ENCODE measurements around the gene LARGE1. TPM values are rescaled to one million over a fixed set of nuclear protein-coding genes. Genes with fewer than 3 reads are reported as not detected.

The LARGE1 gene
- total and polyA plus RNA-seq, 11 donors = 31.2 to 211 (median 129) TPM

GRCh38 chr22:33932997-33933396 is 12.7 kb upstream of the LARGE1 start:
- Histone ChIP-seq H3K36me3 (no peaks in the 10 kb centered on the region), H3K4me1 (no peaks in the 10 kb centered on the region), H3K27ac (no peak overlapping the region), H3K9me3 (no peaks in the 10 kb centered on the region), H3K4me3 (no peak overlapping the region), H3K27me3 (no peaks in the 10 kb centered on the region)
- ATAC-seq (no peak), DNase-seq (no peak)
- intact Hi-C loops (cut with DNase I) = loop anchor here in 2 of 10 donors (10.0 kb wide), 2 partner anchors 412 to 1092 kb away; no protein-coding TSS in a partner anchor
- WGBS, 4 donors = 92 to 98% (median 92%) methylated on average over 2 of the region's 2 CpGs
- TF ChIP-seq CTCF (IDR thresholded peaks at IDR 0.05) (no peak), POLR2A (IDR thresholded peaks at IDR 0.05) (no peak)

GRCh38 chr22:33931406-33931805 is 11.1 kb upstream of the LARGE1 start:
- no peaks in the 10 kb centered on the region for H3K9me3 ChIP-seq
- TF ChIP-seq CTCF (IDR thresholded peaks at IDR 0.05) (no peak), POLR2A (IDR thresholded peaks at IDR 0.05) (no peak)
- no peaks in the 10 kb centered on the region for H3K36me3 ChIP-seq
- ATAC-seq (peak in 2 of 4 donors; percentile 56 to 74), DNase-seq (no peak)
- H3K4me3 ChIP-seq = no peak overlapping the region
- H3K27me3 ChIP-seq = no peaks in the 10 kb centered on the region
- WGBS, 4 donors = 31 to 48% (median 36%) methylated on average over 1 of the region's 1 CpG
- intact Hi-C loops (cut with DNase I) = loop anchor here in 2 of 10 donors (10.0 kb wide), 2 partner anchors 413 to 1093 kb away; no protein-coding TSS in a partner anchor
- no peak overlapping the region for H3K27ac ChIP-seq
- H3K4me1 ChIP-seq = no peaks in the 10 kb centered on the region

GRCh38 chr22:33927752-33928151 is 7.5 kb upstream of the LARGE1 start:
- intact Hi-C loops (cut with DNase I) = loop anchor here in 9 of 10 donors (5.0 to 10.0 kb wide), 9 partner anchors 180 to 1097 kb away; no protein-coding TSS in a partner anchor
- no peak overlapping the region for H3K27ac ChIP-seq

GRCh38 chr22:33925194-33925593 is 4.9 kb upstream of the LARGE1 start:
- Histone ChIP-seq H3K4me3 (no peak overlapping the region), H3K4me1 (peaks cover 0 to 23% (median 9%) of the 10 kb centered on the region in 12 donors), H3K9me3 (no peaks in the 10 kb centered on the region), H3K36me3 (no peaks in the 10 kb centered on the region), H3K27me3 (peaks cover 0 to 11% (median 0%) of the 10 kb centered on the region in 9 donors), H3K27ac (no peak overlapping the region)
- intact Hi-C loops (cut with DNase I) = loop anchor here in 9 of 10 donors (2.0 to 10.0 kb wide), 12 partner anchors 180 to 1100 kb away; no protein-coding TSS in a partner anchor
- TF ChIP-seq POLR2A (IDR thresholded peaks at IDR 0.05) (no peak), CTCF (IDR thresholded peaks at IDR 0.05) (no peak)
- WGBS, 4 donors = 91 to 94% (median 93%) methylated on average over 4 of the region's 4 CpGs
- ATAC-seq (no peak), DNase-seq (no peak)

More at GRCh38 chr22:33927752-33928151, 7.5 kb upstream of the LARGE1 start:
- Histone ChIP-seq H3K36me3 (no peaks in the 10 kb centered on the region), H3K9me3 (no peaks in the 10 kb centered on the region), H3K4me3 (no peak overlapping the region), H3K4me1 (peaks cover 0 to 13% (median 9%) of the 10 kb centered on the region in 12 donors), H3K27me3 (peaks cover 0 to 6% (median 0%) of the 10 kb centered on the region in 9 donors)
- DNase-seq (no peak), ATAC-seq (no peak)
- 89 to 94% (median 90%) methylated on average over 5 of the region's 5 CpGs for WGBS, 4 donors
- TF ChIP-seq CTCF (IDR thresholded peaks at IDR 0.05) (no peak), POLR2A (IDR thresholded peaks at IDR 0.05) (no peak)
